Ovary (tissue), 9 donors: ENCODE measurements around the gene BTBD9. TPM values are rescaled to one million over a fixed set of nuclear protein-coding genes. Genes with fewer than 3 reads are reported as not detected.

Experiments used
- DNase-seq, 5 donors: peaks; one replicate each; pipeline ENCODE4 v3.0.0-alpha.2; 2019 to 2020
- H3K27ac ChIP-seq, 2 donors: fragments of 200-600 bp; one replicate each; pipeline versions ENCODE4 v1.5.1 to v1.8.0; 2019 to 2022
- H3K27me3 ChIP-seq: fragments of 200-600 bp; one replicate; pipeline ENCODE4 v1.8.0; 2022
- H3K36me3 ChIP-seq: fragments of 200-600 bp; sonication (generic); one replicate; pipeline ENCODE4 v1.5.1; 2019
- H3K4me1 ChIP-seq: one replicate; pipeline ENCODE4 v1.8.1; 2013; ENCODE audit warnings: mild to moderate bottlenecking, moderate library complexity; ENCODE audit not compliant: insufficient read depth
- H3K4me3 ChIP-seq: fragments of 200-600 bp; sonication (generic); one replicate; pipeline ENCODE4 v1.5.1; 2017
- H3K9me3 ChIP-seq, 2 donors: fragments of 200-600 bp in 1 of 2; sonication (generic) in 1 of 2; one replicate each; pipeline versions ENCODE4 v1.5.1 to v1.8.1; 2013 to 2019; ENCODE audit warnings: mild to moderate bottlenecking in 1 of 2, moderate library complexity in 1 of 2
- EP300 ChIP-seq: sonication (generic); formaldehyde crosslinking; IDR thresholded peaks from one replicate; pipeline ENCODE4 v1.6.1; 2017; ENCODE audit warnings: antibody characterized with exemption
- POLR2A ChIP-seq: fragments of 450-650 bp; IDR thresholded peaks from one replicate; pipeline ENCODE4 v1.6.1; 2017; ENCODE audit warnings: antibody characterized with exemption, mild to moderate bottlenecking, moderate library complexity
- WGBS, 3 donors: extraction: QIAGEN DNeasy Blood & Tissue Kit in 1 of 3; methylation state at CpG; one replicate each; pipeline versions ENCODE4 v1.1.5 to v1.1.7; 2013 to 2017; 5-methylcytosine and 5-hydroxymethylcytosine counted together
- intact Hi-C, 4 donors: fragments of 100-400 bp; cut with DNase I; formaldehyde crosslinking; loops; one replicate each; pipeline versions ENCODE4 v1.11.0 to v1.15.1; 2022 to 2023
- polyA plus RNA-seq, 2 donors: library from polyadenylated mRNA; stranded (reverse); fragments of 200-250 nt in 1 of 2; fragments of 350-450 nt in 1 of 2; fragmentation: Illumina TruSeq in 1 of 2; extraction: RNeasy Lipid Tissue Mini Kit (QIAGEN cat#74804) in 1 of 2; gene quantifications; one replicate each; pipeline ENCODE4 v1.2.3, GENCODE V29; 2013 to 2014
- total RNA-seq, 7 donors: library from RNA; depleted of rRNA in 2 of 7; stranded (reverse); fragments of >200 nt in 2 of 7; fragmentation: NEBNext Ultra II Directional in 3 of 7; extraction: Animal tissue kit (Norgen Biotek cat#: 25700) in 3 of 7; gene quantifications; one replicate each; pipeline versions ENCODE4 v1.1.0 to v1.2.4, GENCODE V29; 2016 to 2023
- TF ChIP-seq, protein P1 (sequence below), 3 donors: fragments of 450-650 bp in 2 of 3; fragments of 200-600 bp in 1 of 3; IDR thresholded peaks; one replicate each; pipeline versions ENCODE4 v1.5.1 to v1.8.0; 2016 to 2022; ENCODE audit warnings: antibody characterized with exemption in 3 of 3, mild to moderate bottlenecking in 1 of 3
- donor health status: DM: no; HTN: no; CAD: no; lungs with moderate emphysema.
- donor health status: DM: no; HTN: no; CAD: no.
- donor health status: Bipolar disorder and iron deficiency.
- donor health status: DM: yes; HTN: yes; CAD: no.
- donor health status: DM: no; HTN: no; CAD: no.
- donor health status: DM: yes; HTN: yes; CAD: no.

The BTBD9 gene
- total and polyA plus RNA-seq, 9 donors: 7.2 to 28.8 (median 21.0) TPM

DNA sequence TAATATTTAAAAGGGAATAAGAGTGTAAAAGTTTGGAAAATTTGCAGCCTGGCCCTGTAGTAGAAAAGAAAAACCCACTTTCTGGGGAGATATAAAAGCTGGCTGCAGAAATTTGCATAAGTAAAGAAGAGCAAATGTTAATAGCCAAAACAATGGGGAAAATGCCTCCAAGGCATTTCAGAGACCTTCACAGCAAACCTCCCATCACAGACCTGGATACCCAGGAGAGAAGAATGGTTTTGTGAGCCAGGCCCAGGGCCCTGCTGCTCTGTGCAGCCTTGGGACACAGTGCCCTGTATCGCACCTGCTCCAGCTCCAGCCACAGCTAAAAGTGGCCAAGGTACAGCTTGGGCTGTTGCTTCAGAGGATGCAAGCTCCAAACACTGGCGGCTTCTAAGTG is 113.8 kb downstream of the BTBD9 start:
- no peaks in the 10 kb centered on the region for H3K27me3 ChIP-seq
- H3K4me1 ChIP-seq: peaks cover 4% of the 10 kb centered on the region
- H3K36me3 ChIP-seq: no peaks in the 10 kb centered on the region
- no peak overlapping the region for H3K4me3 ChIP-seq
- no peak for DNase-seq
- no peaks in the 10 kb centered on the region for H3K9me3 ChIP-seq
- TF ChIP-seq, protein P1, sequence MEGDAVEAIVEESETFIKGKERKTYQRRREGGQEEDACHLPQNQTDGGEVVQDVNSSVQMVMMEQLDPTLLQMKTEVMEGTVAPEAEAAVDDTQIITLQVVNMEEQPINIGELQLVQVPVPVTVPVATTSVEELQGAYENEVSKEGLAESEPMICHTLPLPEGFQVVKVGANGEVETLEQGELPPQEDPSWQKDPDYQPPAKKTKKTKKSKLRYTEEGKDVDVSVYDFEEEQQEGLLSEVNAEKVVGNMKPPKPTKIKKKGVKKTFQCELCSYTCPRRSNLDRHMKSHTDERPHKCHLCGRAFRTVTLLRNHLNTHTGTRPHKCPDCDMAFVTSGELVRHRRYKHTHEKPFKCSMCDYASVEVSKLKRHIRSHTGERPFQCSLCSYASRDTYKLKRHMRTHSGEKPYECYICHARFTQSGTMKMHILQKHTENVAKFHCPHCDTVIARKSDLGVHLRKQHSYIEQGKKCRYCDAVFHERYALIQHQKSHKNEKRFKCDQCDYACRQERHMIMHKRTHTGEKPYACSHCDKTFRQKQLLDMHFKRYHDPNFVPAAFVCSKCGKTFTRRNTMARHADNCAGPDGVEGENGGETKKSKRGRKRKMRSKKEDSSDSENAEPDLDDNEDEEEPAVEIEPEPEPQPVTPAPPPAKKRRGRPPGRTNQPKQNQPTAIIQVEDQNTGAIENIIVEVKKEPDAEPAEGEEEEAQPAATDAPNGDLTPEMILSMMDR (IDR thresholded peaks at IDR 0.05): no peak
- H3K27ac ChIP-seq: no peak overlapping the region
- intact Hi-C loops: no loop called here
- 93 to 100% (median 97%) methylated on average over 2 of the region's 2 CpGs for WGBS, 3 donors

DNA sequence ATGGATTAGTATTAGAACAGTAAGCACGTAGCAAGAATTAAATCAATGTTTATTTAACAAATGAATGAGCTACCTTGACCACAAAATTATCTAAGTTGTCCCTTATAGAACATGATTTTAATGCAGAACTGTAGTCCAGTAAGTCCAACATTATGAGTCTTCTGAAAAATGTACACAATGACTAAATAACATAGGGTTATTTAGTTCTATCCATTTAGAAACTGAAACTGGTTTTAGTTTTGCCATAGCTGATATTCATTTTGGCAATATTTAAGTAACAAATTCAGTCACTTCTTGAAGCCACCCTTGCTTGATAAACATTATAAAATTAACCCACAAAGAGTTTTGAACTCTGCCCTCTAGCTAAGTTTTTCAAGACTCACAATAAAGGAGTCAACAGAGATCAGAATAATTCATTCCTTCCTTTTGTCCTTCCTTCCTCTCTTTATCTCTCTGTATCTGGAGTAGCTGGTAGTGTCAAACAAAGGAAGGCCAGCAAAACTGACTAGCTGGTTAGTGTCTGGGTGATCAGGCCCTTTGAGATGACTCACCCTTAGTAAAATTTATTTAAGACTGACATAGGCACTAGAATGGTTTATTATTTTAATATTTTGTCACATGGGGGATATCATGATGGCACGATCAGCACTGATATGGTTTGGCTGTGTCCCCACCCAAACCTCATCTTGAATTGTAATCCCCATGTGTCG is 115.1 kb downstream of the BTBD9 start:
- DNase-seq: no peak
- Histone ChIP-seq H3K9me3 (no peaks in the 10 kb centered on the region), H3K27me3 (no peaks in the 10 kb centered on the region), H3K4me1 (peaks cover 4% of the 10 kb centered on the region), H3K36me3 (no peaks in the 10 kb centered on the region), H3K27ac (no peak overlapping the region), H3K4me3 (no peak overlapping the region)
- 94 to 95% (median 94%) methylated on average over 3 of the region's 3 CpGs for WGBS, 3 donors
- intact Hi-C loops: no loop called here
- TF ChIP-seq POLR2A (no peak), EP300 (no peak)
- TF ChIP-seq, protein P1 (IDR thresholded peaks at IDR 0.05): no peak

DNA sequence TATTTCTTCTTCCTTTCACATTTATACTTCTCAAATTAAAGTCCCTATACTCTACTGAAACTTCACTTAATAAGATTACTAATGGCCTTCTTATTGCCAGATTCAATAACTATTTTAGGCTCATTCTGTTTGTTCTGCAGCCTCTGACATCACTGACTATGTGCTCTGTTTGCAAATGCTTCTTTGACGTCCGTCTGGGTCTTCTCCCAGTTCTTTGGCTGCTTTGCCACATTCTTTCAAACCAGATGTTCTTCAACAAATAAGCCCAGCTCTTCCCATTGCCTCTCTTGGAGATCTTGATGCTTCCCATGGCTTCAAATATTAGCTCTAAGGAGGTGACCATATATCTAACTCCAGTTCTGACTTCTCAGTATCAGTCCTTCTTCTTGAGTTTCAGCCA is 117.4 kb downstream of the BTBD9 start:
- Histone ChIP-seq H3K4me3 (no peak overlapping the region), H3K27ac (no peak overlapping the region), H3K4me1 (peaks cover 4% of the 10 kb centered on the region), H3K36me3 (no peaks in the 10 kb centered on the region), H3K27me3 (no peaks in the 10 kb centered on the region), H3K9me3 (no peaks in the 10 kb centered on the region)
- TF ChIP-seq, protein P1 (IDR thresholded peaks at IDR 0.05): no peak
- no peak for TF ChIP-seq POLR2A
- TF ChIP-seq EP300: no peak
- intact Hi-C loops: no loop called here
- peak in 3 of 5 donors; percentile 12 to 33 (median 32) for DNase-seq
- 0 to 15% (median 9%) methylated on average over 2 of the region's 2 CpGs for WGBS, 3 donors

DNA sequence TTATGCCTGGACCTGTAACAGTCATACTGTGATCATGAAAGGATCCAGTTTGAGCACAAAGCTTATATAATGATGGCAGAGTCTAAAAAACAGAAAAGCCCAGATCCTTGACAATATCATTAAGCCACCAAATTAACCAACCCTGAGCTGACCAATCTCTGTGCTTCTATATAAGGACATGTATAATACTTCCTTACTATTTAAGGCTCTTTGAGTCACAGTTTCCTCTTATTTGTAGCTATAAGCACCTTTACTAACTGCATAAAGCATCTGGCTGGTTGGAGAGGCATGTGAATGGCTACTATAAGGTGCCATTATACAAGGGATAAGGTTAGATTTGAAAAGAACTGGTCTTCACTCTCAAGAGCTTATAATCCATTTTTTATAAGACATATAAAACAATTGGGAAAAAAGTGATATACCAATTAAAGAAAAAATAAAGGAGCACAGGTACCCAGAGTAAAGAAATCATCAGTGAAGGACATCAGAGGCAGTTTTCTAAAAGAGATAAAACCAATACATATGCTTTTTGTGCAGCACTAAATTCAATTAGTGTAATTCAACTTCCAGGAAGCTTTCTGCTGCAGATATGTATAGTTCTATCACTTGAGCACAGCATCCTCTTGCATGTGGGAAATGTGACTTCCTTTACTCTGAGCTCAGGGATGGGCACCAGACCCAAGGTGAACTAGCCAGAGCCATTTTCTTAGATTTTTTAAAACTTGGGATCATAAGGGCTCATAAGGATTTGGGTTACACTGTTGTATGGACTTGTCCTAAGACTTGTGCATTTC is 121.0 kb downstream of the BTBD9 start:
- intact Hi-C loops: no loop called here
- TF ChIP-seq POLR2A (no peak), EP300 (no peak)
- TF ChIP-seq, protein P1 (IDR thresholded peaks at IDR 0.05): no peak
- no peak overlapping the region for H3K27ac ChIP-seq
- H3K4me1 ChIP-seq: peaks cover 8% of the 10 kb centered on the region
- H3K36me3 ChIP-seq: no peaks in the 10 kb centered on the region
- no peak overlapping the region for H3K4me3 ChIP-seq
- no peak for DNase-seq
- no peaks in the 10 kb centered on the region for H3K9me3 ChIP-seq
- no peaks in the 10 kb centered on the region for H3K27me3 ChIP-seq
